Measurements from ENCODE around the gene PMM1.
"Not testable (repeated sequence)": the region's sequence is repeated elsewhere in the genome, so short reads cannot be mapped to it uniquely, and the experiment has no call there.

The PMM1 gene

GRCh38 chr22:41596776-41597634 lies 7.4 kb upstream of the PMM1 start:
- ATAC-seq = peak; percentile 51 to 57

- no peak for ATAC-seq
Observed at GRCh38 chr22:41595703-41596102, 6.1 kb upstream of the PMM1 start.

- ATAC-seq = not testable (repeated sequence)
Observed at GRCh38 chr22:41593336-41593960, 3.8 kb upstream of the PMM1 start.

DNA sequence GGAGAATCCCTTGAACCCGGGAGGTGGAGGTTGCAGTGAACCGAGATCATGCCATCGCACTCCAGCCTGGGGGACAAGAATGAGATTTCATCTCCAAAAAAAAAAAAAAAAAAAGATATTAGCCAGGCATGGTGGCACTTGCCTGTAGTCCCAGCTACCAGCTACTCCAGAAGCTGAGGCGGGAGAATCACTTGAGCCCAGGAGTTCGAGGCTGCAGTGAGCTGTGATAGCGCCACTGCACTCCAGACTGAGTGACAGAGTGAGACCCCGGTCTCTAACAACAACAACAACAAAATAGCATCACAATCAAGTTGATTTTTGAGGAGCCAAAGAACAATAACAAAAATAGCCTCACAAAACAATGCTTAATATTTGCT lies 2.3 kb downstream of the PMM1 start:
- no peak for ATAC-seq

DNA sequence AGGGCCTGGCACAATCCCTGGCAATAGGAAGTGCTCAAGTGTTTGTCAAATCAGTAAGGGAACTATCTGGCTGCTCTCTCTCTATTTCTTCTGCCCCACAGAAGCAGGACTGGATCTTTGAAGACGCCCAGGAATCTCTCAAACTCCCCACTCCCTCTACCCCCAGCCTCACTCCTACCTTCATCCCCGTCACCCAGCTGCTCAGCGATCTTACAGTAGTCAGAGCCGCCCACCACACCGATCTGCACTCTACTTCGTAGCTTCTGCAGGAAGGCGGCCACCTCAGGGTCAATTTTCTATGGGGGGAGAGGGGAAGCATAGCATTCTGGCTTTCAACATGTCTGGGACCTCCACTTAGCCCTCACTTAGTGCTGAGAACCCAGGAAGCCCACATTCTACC lies 3.7 kb downstream of the PMM1 start:
- no peak for ATAC-seq

DNA sequence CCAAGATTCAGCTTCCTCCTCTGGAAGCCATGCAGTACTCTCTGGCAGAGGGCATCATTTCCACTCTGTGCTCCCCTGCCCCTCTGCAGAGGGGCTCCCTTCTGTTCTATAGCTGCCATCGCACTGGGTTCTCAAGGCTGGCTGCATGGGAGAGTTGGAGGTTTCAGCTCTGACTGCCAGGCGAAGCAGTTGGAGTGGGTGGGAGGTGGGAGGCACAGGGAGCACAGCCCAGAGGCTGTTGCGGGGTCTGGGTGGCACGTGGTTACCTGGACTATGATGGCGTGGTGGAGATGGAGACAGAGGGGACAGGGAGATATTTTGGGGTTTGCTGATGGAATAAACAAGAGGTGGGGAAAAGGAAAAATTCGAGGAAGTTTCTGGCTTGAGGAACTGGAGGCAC lies 4.8 kb downstream of the PMM1 start:
- ATAC-seq = no peak

DNA sequence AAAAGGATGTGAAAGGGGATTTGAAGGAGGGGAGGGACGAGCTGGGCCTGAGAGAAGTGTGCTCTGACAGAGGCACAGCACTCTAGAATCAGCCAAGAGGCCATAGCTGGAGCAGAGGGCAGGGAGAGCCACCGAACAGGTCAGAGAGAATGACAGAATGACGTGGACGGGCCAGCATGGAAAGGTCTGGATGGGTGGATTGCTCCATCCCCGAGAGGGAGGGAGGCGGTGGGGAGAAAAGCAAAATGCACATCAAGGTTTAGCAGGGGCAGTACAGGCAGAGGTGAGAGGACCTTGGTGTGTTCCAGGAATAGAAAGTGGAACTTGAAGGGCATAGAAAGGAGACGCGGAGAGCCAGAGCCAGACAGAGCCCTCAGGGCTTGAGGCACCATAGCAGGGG lies 6.9 kb downstream of the PMM1 start:
- ATAC-seq = no peak

- ATAC-seq = no peak
Observed at GRCh38 chr22:41579997-41580355, 9.7 kb downstream of the PMM1 start.

DNA sequence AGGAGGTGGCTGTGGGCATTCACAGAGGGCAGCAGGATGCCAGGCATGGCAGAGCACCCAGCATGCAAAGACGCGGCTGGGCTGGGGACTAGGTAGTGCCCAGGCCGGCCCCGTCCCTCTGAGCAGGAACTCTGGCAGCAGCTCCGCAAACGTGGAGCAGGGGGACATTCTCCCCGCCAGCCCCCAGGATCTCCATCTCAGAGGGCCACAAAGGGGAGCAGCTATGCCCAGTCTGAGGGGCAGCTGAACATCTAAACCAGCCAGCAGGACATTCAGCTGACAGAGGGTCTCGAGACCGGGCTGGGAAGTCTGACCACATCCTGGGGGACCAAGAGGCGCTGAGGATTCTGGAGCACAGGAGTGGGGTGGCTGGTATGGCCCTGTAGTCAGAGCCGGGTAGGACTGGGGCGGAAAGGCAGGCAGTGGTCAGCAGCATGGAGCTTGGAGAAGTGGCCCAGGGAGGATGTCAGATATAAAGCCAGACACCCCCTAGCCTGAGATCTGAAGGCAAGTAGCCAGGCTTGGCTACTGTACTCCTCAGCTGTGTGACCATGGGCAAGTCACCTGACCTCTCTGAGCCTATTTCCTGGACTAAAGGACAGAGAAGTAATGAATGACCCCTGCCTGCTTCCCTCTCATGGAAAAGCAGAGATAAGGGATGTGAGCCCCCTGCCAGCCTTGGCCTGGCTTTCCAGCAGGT lies 10.2 kb downstream of the PMM1 start:
- ATAC-seq = no peak

GRCh38 chr22:41578818-41579217 lies 10.8 kb downstream of the PMM1 start:
- no peak for ATAC-seq

- no peak for ATAC-seq
Observed at GRCh38 chr22:41578114-41578513, 11.5 kb downstream of the PMM1 start.

- ATAC-seq = peak; percentile 18 to 41
Observed at GRCh38 chr22:41576877-41577276, 12.8 kb downstream of the PMM1 start.

- ATAC-seq = no peak
Observed at GRCh38 chr22:41575533-41575932, 14.1 kb downstream of the PMM1 start.

DNA sequence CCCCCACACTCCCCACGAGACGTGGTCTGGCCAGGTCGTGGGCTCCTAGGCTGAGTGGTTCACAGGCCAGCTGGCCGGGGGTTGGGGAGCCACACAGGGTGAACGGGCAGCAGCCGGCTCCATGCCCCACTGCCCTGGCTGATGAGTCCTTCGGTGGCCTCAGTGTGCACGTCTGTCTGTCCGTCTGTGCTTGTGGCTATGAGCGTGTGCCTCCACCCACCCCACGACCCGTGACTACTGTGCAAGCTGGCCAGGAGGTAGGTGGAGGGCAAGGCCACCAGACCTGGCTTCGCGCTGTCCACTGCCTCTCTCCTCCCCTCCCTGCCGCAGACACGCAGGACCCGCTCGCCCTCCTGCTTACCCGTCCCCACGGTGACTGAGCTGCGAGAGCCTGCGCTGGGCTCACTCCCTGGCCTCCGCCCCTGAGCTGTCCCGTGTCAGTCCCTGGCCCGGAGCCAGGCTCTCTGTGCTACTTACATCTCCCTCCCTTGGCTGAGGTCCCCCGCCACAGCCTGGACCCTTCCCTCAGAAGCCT lies 14.7 kb downstream of the PMM1 start:
- no peak for ATAC-seq

DNA sequence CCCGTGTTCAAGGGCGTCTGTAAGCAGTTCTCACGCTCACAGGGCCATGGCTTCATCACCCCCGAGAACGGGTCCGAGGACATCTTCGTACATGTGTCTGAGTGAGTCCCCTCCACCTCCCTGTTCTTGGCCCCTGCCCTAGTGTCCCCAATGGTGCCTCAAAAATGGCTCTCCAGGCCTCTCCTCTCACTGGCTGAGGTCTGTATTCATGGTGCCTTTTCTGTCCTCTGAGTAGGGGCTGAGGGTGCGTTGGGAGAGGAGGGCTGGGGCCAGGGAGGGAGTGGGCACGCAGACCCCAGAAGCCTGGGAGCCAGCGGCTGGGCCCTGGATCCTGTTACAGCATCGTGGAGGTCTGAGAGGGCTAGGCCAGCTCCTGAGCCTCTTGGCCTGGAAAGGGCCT lies 16.0 kb downstream of the PMM1 start:
- ATAC-seq = no peak

GRCh38 chr22:41572305-41572704 lies 17.3 kb downstream of the PMM1 start:
- ATAC-seq = not testable (repeated sequence)

GRCh38 chr22:41571786-41572185 lies 17.9 kb downstream of the PMM1 start:
- no peak for ATAC-seq

DNA sequence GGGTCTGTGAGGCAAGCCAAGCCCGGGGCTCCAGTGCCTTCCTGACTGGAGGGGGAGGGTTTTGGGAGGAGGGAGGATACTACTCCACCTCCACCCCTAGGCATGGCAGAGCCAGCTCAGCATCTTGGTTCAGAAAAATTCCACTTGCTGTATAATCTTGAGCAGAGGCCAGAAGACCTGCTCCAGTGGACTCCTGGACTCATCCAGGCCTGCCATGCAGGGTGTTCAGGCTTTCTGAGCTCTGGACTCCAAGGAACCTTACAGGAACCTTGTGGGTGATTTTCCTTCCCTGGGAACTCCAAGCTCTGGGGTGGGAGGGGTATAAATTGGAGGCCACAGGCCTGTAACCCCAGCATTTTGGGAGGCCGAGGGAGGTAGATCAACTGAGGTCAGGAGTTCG lies 19.4 kb downstream of the PMM1 start:
- ATAC-seq = no peak

GRCh38 chr22:41568811-41569210 lies 20.8 kb downstream of the PMM1 start:
- no peak for ATAC-seq

- ATAC-seq = no peak
Observed at GRCh38 chr22:41567512-41567768, 22.2 kb downstream of the PMM1 start.

GRCh38 chr22:41565403-41566054 lies 24.1 kb downstream of the PMM1 start:
- ATAC-seq = peak; percentile 84 to 85

DNA sequence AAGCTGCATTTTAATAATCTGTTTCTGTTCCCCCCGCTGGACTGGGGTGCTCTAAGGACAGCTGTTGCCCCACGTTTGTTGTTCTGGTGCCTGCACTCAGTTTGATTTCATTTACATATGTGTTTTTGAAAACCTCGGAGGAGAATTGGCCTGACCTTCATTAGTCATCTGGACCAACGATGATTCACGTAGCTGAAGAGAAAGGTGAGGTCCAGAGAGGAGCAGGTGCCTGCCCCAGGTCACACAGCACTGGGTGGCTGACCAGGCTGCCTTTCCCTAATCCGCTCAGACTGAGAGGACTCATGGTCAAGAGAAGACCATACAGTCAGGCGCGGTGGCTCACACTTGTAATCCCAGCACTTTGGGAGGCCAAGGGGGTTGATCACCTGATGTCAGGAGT lies 25.1 kb downstream of the PMM1 start:
- ATAC-seq = no peak

- ATAC-seq = no peak
Observed at GRCh38 chr22:41563051-41563711, 26.5 kb downstream of the PMM1 start.
